GM19438 (cell line): ENCODE results near the gene CTCFL.
"Not testable (repeated sequence)": the region's sequence is repeated elsewhere in the genome, so short reads cannot be mapped to it uniquely, and the experiment has no call there.

Experiments
- ATAC-seq: cut with Tn5 transposase; IDR thresholded peaks from one replicate; pipeline ENCODE4 v1.9.1; 2021; ENCODE audit warnings: low read depth; ENCODE audit not compliant: unreplicated experiment

Gene CTCFL

DNA sequence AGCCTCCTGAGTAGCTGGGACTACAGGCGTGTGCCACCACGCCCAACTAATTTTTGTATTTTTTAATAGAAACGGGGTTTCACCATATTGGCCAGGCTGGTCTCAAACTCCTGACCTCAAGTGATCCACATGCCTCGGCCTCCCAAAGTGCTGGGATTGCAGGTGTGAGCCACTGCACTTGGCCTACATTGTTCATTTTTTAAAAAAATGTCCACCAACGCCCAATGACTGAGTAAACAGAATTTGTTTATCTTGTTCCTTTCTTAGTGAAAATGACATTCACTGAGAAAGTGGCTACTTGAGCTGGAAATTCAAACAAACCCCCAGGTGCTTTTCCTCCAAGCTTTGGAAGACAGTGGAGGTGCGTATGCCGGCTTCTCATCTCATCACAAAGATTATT is 13.2 kb downstream of the CTCFL start:
- ATAC-seq: not testable (repeated sequence)

DNA sequence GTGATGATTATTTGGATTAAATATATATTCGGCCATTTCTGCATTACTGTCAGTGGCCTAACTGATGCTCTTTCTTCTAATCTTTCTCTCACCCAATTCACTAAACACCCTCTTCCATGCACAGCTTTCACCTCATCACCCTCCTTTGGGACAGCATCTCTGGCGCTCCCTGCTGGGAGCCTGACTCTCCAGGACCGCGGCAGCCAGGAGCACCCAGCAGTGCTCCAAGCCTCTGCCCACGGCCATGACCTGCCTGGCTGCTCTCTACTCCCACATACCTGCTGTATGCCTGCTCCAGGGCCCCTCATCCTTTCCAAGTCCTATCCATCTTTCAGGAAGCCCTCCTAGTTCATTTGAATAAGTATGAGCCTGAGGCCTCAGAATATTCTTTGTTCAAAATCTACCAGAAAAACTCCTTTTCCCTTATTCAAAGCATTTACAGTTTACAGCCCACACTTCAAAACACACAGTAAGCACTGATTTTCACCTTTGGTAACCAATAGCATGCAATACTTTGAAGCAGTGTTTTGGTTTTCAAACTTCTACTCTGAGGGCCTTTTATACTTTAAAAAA is 15.2 kb downstream of the CTCFL start:
- no peak for ATAC-seq

GRCh38 chr20:57508831-57509230 is 16.1 kb downstream of the CTCFL start:
- ATAC-seq: no peak

- no peak for ATAC-seq
Observed at GRCh38 chr20:57508381-57508780, 16.6 kb downstream of the CTCFL start.

DNA sequence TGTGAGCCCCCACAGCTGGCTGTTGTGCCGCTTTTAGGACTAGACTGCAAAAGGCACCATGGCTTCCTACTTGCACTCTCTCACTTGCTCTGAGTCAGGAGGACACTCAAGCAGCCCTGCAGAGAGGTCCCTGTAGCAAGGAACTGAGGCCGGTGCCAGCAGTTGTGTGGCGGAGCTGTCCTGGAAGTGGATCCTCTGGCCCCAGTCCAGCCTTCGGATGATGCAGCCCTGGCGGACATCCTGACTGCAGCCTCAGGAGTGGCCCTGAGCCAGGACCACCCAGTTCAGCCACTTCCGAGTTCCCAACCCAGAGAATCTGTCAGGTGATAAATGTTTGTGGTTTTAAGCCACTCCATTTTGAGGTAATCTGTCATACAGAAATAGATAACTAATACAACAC is 17.5 kb downstream of the CTCFL start:
- no peak for ATAC-seq

GRCh38 chr20:57505979-57506378 is 19.0 kb downstream of the CTCFL start:
- ATAC-seq: no peak

GRCh38 chr20:57504411-57504810 is 20.5 kb downstream of the CTCFL start:
- no peak for ATAC-seq

DNA sequence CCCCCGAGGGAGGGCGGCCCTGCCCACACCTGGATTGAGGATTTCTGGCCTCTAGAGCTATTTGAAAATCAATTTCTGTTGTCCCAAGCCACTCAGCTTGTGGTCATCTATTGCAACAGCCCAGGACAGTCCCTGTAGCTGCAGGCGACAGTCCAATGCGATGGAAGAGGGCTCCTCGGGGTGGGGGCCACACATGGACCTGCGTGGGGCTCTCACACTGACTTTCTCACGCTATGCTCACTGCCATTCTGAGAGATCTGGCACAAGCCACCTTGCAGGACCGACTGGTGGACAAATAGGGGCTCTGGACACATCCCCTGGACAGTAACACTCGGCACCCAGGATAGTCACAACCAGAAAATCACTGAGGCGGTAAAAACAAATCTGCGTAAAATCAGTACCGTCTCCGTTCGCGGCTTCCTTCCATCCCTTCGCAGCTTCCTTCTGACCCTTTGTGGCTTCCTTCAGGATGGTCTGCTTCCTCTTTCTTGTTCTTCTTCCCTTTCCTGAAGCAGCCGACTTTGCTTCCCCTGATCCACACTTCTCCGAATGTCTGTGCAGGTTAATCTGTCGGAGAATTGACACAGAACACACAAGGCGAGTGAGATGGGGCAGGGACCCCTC is 21.8 kb downstream of the CTCFL start:
- ATAC-seq: no peak

DNA sequence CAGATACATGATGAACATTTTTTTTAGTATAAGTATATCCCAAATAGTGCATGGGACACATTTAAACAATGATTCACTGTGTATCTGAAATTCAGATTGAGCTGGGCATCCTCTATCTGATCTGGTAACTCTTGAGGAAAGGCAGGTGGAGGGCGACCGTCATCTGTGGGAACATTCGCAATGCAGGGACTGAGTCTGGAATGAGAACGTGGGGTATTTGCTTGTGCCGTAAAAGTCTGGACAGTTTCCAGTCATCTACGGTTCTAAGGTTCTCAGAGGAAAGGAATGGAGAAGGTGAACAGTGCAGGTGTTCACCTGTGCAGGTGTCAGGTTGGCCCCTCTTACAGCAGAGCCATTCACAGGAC is 22.6 kb downstream of the CTCFL start:
- no peak for ATAC-seq

DNA sequence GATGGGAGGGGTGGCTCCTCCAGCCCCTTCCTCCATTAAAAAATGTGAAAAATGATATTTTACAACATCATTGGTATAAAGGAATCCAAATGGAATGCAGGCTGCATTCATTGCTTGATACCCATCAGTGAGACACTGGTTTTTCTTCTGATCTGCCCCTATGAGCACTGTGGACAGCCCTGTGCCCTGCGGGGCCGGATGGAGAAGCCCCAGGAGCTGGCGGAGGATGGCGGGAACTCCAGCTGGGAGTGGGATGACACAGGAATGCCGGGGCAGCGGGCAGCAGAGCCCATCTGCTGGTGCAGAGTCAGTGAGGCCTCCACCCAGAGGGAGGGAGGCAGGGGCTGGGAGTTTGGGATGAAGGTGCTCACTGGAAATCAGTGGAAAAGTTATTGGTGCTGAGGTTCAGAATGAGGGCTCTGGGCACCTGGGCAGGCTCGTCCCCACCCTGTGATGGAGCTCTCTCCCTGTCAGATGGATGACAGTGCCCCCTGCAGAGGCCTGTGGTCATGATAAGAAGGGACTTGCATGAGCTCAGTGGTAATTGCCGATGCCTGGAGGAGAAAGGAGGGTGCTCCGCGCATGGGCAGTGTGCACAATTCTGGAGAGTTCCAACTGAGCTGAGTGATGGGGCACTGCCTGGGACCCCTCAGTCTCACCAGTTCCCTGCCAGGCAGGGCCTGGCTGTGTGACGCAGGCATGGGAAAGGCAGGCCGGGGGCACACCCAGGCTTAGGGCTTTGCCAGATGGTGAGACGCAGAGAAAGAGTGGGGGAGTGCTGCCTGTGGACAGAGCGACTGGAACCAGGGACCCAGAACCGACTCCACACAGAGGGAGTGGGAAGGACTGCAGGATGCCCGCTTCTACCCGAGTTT is 23.2 kb downstream of the CTCFL start:
- ATAC-seq: no peak

DNA sequence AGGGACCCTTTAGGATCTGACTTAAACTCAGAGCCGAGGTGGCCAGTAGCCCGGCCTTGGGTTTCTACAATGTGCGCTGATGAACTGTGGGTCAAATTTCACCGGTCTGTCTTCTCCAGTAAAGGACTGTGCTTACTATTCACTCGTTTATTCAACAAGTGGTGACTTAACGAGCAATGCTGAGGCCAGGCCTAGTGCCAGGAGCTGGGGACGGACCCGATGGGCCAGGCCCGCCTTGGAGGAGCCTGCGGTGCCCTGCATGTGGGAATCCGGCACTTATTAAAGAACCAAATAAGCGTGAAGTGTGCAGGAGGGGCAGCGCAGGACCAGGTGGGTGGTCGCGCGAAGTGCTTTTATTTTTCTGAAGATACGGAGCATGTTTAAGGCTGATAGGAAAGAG is 24.0 kb downstream of the CTCFL start:
- no peak for ATAC-seq

DNA sequence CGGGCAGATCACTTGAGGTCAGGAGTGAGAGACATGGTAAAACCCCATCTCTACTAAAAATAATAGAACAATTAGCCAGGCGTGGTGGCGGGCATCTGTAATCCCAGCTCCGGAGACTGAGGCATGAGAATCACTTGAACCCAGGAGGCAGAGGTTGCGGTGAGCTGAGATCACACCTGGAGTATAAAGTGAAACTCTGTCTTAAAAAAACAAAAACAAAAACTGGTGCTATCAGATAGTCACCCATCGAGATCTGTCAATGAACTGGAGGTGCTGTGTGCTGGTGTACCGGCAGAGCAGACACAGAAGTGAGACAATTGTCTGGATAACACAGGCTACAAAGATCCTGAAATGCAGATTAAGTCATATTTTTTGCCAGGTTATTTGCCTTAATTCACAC is 24.7 kb downstream of the CTCFL start:
- no peak for ATAC-seq

DNA sequence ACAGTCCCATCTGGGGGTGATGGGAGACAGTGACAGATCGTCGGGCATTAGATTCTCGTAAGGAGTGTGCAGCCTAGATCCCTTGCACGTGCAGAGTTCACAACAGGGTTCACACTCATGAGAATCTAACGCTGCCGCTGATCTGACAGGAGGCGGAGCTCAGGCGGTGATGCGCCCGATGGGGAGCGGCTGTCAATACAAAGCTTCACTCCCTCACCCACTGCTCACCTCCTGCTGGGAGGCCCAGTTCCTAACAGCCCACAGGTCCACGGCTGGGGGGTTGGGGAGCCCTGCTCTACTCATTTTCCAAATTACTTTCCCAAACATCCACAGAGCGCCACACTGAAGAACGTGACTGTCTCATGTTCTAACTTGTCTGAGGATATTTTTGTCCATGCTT is 25.3 kb downstream of the CTCFL start:
- no peak for ATAC-seq

DNA sequence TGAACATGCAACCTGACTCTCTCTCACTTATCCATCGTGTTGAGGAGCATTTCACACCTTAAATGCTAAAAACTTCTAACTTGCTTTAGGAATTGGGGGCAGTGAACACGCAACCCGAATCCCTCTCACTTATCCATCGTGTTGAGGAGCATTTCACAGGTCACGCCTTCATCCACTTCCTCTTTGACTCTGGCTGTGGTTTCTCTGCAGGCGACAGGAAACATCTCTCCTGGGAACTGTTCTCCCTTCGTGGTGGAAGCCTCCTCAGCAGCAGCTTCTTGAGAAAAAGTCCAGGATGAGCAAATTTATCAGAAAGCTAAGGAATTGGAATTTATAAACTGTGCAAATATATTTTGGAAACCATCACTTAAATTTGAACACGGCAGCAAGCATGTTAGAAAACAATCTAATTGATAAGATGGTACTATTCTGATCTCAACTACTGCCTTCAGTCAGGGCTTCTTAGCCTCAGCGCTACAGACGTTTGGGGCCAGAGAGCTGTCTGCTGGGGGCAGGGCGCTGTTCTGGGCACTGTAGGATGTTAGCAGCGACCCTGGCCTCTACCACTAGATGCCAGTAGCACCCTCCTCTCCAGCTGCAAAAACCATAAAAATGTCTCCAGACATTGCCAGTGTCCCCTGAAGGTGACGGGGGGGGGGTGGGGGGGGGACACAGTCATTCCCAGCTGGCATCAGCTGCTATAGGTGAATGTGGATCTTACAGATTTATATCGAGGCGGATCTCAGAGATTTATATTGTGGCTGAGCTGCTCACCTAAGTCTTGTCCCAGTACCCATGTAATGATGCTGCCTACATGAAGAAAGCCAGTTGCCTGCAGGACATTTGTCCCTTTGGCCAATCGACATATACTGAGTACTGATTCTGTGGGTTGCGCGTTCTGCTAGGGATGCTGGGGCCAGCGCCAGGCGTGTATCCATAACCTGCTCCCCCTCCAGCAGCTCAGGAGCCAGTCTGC is 26.2 kb downstream of the CTCFL start:
- no peak for ATAC-seq

DNA sequence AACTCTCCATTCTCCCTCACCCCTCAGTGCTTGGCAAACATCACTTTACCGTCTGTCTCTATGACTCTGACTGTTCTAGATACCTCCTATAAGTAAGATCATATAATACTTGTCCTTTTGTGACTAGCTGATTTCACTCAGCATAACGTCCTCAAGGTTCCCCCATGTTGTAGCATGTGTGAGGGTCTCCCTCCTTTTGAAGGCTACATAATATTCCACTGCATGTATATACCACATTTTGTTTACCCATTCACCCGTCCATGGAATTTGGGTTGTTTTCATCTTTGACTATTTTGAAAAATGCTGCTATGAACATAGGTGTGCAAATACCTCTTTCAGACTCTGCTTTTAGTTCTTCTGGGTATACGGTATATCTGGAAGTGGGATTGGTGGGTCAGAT is 28.3 kb downstream of the CTCFL start:
- no peak for ATAC-seq

GRCh38 chr20:57495978-57496377 is 29.0 kb downstream of the CTCFL start:
- ATAC-seq: no peak

GRCh38 chr20:57493091-57493615 is 31.8 kb downstream of the CTCFL start:
- ATAC-seq: no peak

GRCh38 chr20:57491373-57491772 is 33.6 kb downstream of the CTCFL start:
- ATAC-seq: no peak

DNA sequence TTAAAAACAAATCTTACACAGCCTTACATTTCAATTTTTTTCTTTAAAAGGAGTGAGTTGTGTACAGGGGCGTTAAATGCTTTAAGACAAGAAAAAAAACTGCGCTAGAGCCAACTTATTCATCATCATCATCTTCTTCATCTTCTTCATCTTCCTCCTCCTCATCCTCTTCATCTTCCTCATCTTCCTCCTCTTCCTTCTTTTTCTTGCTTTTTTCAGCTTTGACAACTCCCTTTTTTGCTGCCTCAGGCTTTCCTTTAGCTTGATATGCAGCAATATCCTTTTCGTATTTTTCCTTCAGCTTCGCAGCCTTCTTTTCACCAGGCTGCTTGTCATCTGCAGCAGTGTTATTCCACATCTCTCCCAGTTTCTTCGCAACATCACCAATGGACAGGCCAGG is 36.7 kb downstream of the CTCFL start:
- ATAC-seq: not testable (repeated sequence)

GRCh38 chr20:57485770-57486169 is 39.2 kb downstream of the CTCFL start:
- no peak for ATAC-seq

GRCh38 chr20:57484772-57485171 is 40.2 kb downstream of the CTCFL start:
- ATAC-seq: no peak
